T-helper 17 cell (primary cell): Measurements from ENCODE around the gene PZP. TPM values are rescaled to one million over a fixed set of nuclear protein-coding genes. Genes with fewer than 3 reads are reported as not detected.
"Not testable (repeated sequence)": the region's sequence is repeated elsewhere in the genome, so short reads cannot be mapped to it uniquely, and the experiment has no call there.

Experiments
- ATAC-seq: fragments of 150-1000 bp; cut with Tn5 transposase; 2 replicates; pipeline ENCODE4 v1.10.0; 2021; ENCODE audit warnings: mild to moderate bottlenecking, moderate library complexity
- DNase-seq, 3 donors: peaks; one replicate each; pipeline versions ENCODE4 v3.0.0 to v3.0.0-alpha.2; 2020 to 2021
- H3K9me3 ChIP-seq: one replicate; pipeline ENCODE4 v1.7.0; 2013; ENCODE audit warnings: low read length, mild to moderate bottlenecking; ENCODE audit not compliant: control insufficient read depth, poor library complexity, severe bottlenecking
- H3K27ac Mint-ChIP-seq: one replicate; pipeline ENCODE4 v1.8.0; 2022; ENCODE audit warnings: mild to moderate bottlenecking, moderate library complexity, mixed read lengths
- H3K27me3 Mint-ChIP-seq: one replicate; pipeline ENCODE4 v1.8.0; 2022; ENCODE audit warnings: mixed read lengths
- H3K36me3 Mint-ChIP-seq: one replicate; pipeline ENCODE4 v1.8.0; 2022; ENCODE audit warnings: low read depth, mixed read lengths
- H3K4me1 Mint-ChIP-seq: one replicate; pipeline ENCODE4 v1.8.0; 2022; ENCODE audit warnings: mild to moderate bottlenecking, mixed read lengths
- H3K4me3 Mint-ChIP-seq: one replicate; pipeline ENCODE4 v1.8.0; 2022; ENCODE audit warnings: mild to moderate bottlenecking, moderate library complexity, mixed read lengths
- total RNA-seq, 4 donors: library from RNA in 2 of 4; stranded (reverse) in 2 of 4; gene quantifications; one replicate each; pipeline ENCODE4 v1.2.3 and lab custom pipeline; 2022 to 2026

PZP gene
- total RNA-seq (not detected), total RNA-seq (lab: John Stamatoyannopoulos, UW) (0 reads per million in 2 donors)

- Mint-ChIP-seq H3K27ac (no peak within 1 kb of the TSS), H3K4me1 (no peaks in the 10 kb centered on the region), H3K36me3 (no peaks in the 10 kb centered on the region), H3K4me3 (no peak within 1 kb of the TSS), H3K27me3 (peaks cover 5% of the 10 kb centered on the region)
- ATAC-seq (no peak), DNase-seq (no peak)
- H3K9me3 ChIP-seq, result no peaks in the 10 kb centered on the region
Observed at GRCh38 chr12:9208229-9208628, at the start of gene PZP. PZP (minus strand) TSS chr12:9208395; CDS start chr12:9208341, 54 bp downstream.

GRCh38 chr12:9256758-9257405 is 48.7 kb upstream of the PZP start:
- no peaks in the 10 kb centered on the region for H3K9me3 ChIP-seq
- ATAC-seq, result no peak
- Mint-ChIP-seq H3K36me3 (no peaks in the 10 kb centered on the region), H3K4me3 (no peak overlapping the region), H3K4me1 (no peaks in the 10 kb centered on the region), H3K27me3 (no peaks in the 10 kb centered on the region), H3K27ac (no peak overlapping the region)
- no peak for DNase-seq

- H3K9me3 ChIP-seq, result no peaks in the 10 kb centered on the region
- Mint-ChIP-seq H3K36me3 (no peaks in the 10 kb centered on the region), H3K27ac (no peak overlapping the region), H3K4me3 (no peak overlapping the region), H3K4me1 (no peaks in the 10 kb centered on the region), H3K27me3 (no peaks in the 10 kb centered on the region)
- ATAC-seq (no peak), DNase-seq (no peak)
Observed at GRCh38 chr12:9256341-9256740, 48.1 kb upstream of the PZP start.

- Mint-ChIP-seq H3K27ac (no peak overlapping the region), H3K4me3 (no peak overlapping the region), H3K4me1 (no peaks in the 10 kb centered on the region), H3K27me3 (no peaks in the 10 kb centered on the region), H3K36me3 (no peaks in the 10 kb centered on the region)
- DNase-seq, result no peak
- ATAC-seq, result no peak
- H3K9me3 ChIP-seq, result no peaks in the 10 kb centered on the region
Observed at GRCh38 chr12:9255837-9256236, 47.6 kb upstream of the PZP start.

- no peaks in the 10 kb centered on the region for H3K27me3 Mint-ChIP-seq
- H3K4me1 Mint-ChIP-seq, result no peaks in the 10 kb centered on the region
- H3K4me3 Mint-ChIP-seq, result no peak overlapping the region
- H3K9me3 ChIP-seq, result no peaks in the 10 kb centered on the region
- ATAC-seq, result no peak
- peaks cover 1% of the 10 kb centered on the region for H3K36me3 Mint-ChIP-seq
- no peak overlapping the region for H3K27ac Mint-ChIP-seq
- no peak for DNase-seq
Observed at GRCh38 chr12:9253464-9253863, 45.3 kb upstream of the PZP start.

GRCh38 chr12:9252791-9253190 is 44.6 kb upstream of the PZP start:
- H3K4me1 Mint-ChIP-seq, H3K4me3 Mint-ChIP-seq, H3K9me3 ChIP-seq, H3K27ac Mint-ChIP-seq, ATAC-seq, DNase-seq, H3K36me3 Mint-ChIP-seq, H3K27me3 Mint-ChIP-seq: not testable (repeated sequence)

GRCh38 chr12:9252256-9252655 is 44.1 kb upstream of the PZP start:
- Mint-ChIP-seq H3K4me1 (no peaks in the 10 kb centered on the region), H3K27me3 (no peaks in the 10 kb centered on the region), H3K4me3 (no peak overlapping the region), H3K36me3 (peaks cover 4% of the 10 kb centered on the region), H3K27ac (no peak overlapping the region)
- ATAC-seq (no peak), DNase-seq (no peak)
- no peaks in the 10 kb centered on the region for H3K9me3 ChIP-seq

- Mint-ChIP-seq H3K27me3 (peaks cover 6% of the 10 kb centered on the region), H3K36me3 (peaks cover 6% of the 10 kb centered on the region), H3K4me3 (no peak overlapping the region), H3K27ac (no peak overlapping the region), H3K4me1 (no peaks in the 10 kb centered on the region)
- H3K9me3 ChIP-seq, result no peaks in the 10 kb centered on the region
- ATAC-seq (no peak), DNase-seq (no peak)
Observed at GRCh38 chr12:9248435-9248834, 40.2 kb upstream of the PZP start.

- Mint-ChIP-seq H3K27me3 (peaks cover 13% of the 10 kb centered on the region), H3K4me1 (peaks cover 4% of the 10 kb centered on the region), H3K27ac (no peak overlapping the region), H3K36me3 (peaks cover 9% of the 10 kb centered on the region), H3K4me3 (no peak overlapping the region)
- DNase-seq, result no peak
- ATAC-seq, result no peak
- H3K9me3 ChIP-seq, result no peaks in the 10 kb centered on the region
Observed at GRCh38 chr12:9244894-9245293, 36.7 kb upstream of the PZP start.

- Mint-ChIP-seq H3K27ac (no peak overlapping the region), H3K4me1 (peaks cover 4% of the 10 kb centered on the region), H3K27me3 (peaks cover 13% of the 10 kb centered on the region), H3K4me3 (no peak overlapping the region), H3K36me3 (peaks cover 10% of the 10 kb centered on the region)
- ATAC-seq (no peak), DNase-seq (no peak)
- no peaks in the 10 kb centered on the region for H3K9me3 ChIP-seq
Observed at GRCh38 chr12:9243999-9244649, 35.9 kb upstream of the PZP start.

- no peak for DNase-seq
- H3K4me3 Mint-ChIP-seq, result no peak overlapping the region
Observed at GRCh38 chr12:9241301-9241700, 33.1 kb upstream of the PZP start.

GRCh38 chr12:9240776-9241175 is 32.6 kb upstream of the PZP start:
- Mint-ChIP-seq H3K27ac (no peak overlapping the region), H3K4me3 (peak overlapping the region; percentile 91), H3K4me1 (peaks cover 8% of the 10 kb centered on the region), H3K27me3 (peaks cover 10% of the 10 kb centered on the region), H3K36me3 (peaks cover 9% of the 10 kb centered on the region)
- DNase-seq (no peak), ATAC-seq (no peak)
- no peaks in the 10 kb centered on the region for H3K9me3 ChIP-seq

More at GRCh38 chr12:9241301-9241700, 33.1 kb upstream of the PZP start:
- Mint-ChIP-seq H3K36me3 (peaks cover 9% of the 10 kb centered on the region), H3K4me1 (peaks cover 8% of the 10 kb centered on the region), H3K27ac (no peak overlapping the region), H3K27me3 (peaks cover 13% of the 10 kb centered on the region)
- no peak for ATAC-seq
- no peaks in the 10 kb centered on the region for H3K9me3 ChIP-seq

- H3K36me3 Mint-ChIP-seq, H3K27me3 Mint-ChIP-seq, H3K4me1 Mint-ChIP-seq, DNase-seq, H3K9me3 ChIP-seq: not testable (repeated sequence)
- Mint-ChIP-seq H3K27ac (peak overlapping the region; percentile 87), H3K4me3 (peak overlapping the region; percentile 91)
- peak; percentile 59 for ATAC-seq
Observed at GRCh38 chr12:9240004-9240635, 31.9 kb upstream of the PZP start.
